MM.1S (cell line): ENCODE measurements around the gene SHROOM3.

ENCODE experiments used
- EZH2 ChIP-seq: fragments of 300-600 bp; sonication (generic); optimal IDR thresholded peaks from 2 replicates; pipeline ENCODE3; 2017; ENCODE audit warnings: low read depth, mild to moderate bottlenecking, antibody characterized with exemption, low read length, mixed read lengths
- EZH2phosphoT487 ChIP-seq: fragments of 300-600 bp; sonication (generic); IDR thresholded peaks from 2 replicates; pipeline ENCODE4 v1.6.1; 2018; ENCODE audit warnings: antibody characterized with exemption, low read length
- TF ChIP-seq, protein P1 (sequence below): fragments of 300-600 bp; sonication (generic); IDR thresholded peaks from 2 replicates; pipeline ENCODE4 v1.5.1; 2016; ENCODE audit warnings: antibody characterized with exemption, low read length, mixed read lengths

DNA sequence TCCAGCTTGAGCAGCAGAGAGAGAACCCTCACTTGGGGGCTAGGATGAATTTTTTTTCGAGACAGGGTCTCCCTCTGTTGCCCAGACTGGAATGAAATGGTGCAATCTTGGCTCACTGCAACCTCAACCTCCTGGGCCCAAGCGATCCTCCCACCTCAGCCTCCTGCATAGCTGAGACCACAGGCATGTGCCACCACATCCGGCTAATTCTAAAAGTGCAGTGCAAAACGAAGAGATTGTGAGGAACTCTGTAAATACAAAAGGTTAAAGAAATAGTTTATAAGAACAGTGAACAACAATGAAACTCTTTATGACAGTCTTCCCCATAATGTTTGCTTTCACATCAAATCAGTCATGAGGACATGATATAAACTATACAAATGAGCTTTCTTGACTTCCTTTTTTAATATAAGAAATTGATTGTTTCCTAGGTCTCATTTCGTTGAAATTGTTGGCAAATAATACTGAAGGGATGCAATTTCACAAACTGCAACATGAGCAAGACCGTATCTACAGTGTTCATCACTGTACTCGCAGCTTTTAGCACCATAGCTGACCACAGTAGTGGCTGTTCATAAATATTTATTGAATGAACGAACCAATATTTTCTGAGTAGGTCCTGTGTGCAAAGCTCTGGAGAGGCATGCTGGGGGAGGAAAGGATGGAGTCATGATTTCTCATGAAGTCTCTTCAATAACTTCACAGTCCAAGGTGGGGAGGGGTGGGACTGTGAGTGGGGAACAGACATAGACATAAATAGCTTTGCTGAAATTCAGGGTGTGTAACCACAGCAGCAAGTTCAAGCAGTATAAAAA lies 116.1 kb downstream of the SHROOM3 start:
- TF ChIP-seq, protein P1, sequence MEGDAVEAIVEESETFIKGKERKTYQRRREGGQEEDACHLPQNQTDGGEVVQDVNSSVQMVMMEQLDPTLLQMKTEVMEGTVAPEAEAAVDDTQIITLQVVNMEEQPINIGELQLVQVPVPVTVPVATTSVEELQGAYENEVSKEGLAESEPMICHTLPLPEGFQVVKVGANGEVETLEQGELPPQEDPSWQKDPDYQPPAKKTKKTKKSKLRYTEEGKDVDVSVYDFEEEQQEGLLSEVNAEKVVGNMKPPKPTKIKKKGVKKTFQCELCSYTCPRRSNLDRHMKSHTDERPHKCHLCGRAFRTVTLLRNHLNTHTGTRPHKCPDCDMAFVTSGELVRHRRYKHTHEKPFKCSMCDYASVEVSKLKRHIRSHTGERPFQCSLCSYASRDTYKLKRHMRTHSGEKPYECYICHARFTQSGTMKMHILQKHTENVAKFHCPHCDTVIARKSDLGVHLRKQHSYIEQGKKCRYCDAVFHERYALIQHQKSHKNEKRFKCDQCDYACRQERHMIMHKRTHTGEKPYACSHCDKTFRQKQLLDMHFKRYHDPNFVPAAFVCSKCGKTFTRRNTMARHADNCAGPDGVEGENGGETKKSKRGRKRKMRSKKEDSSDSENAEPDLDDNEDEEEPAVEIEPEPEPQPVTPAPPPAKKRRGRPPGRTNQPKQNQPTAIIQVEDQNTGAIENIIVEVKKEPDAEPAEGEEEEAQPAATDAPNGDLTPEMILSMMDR: no peak
- TF ChIP-seq EZH2 (no peak), EZH2phosphoT487 (no peak)
